Lower leg skin (tissue), 4 donors: ENCODE measurements around the gene SERPINH1. TPM values are rescaled to one million over a fixed set of nuclear protein-coding genes. Genes with fewer than 3 reads are reported as not detected.

Experiments used
- DNase-seq, 2 donors: peaks; one replicate each; pipeline ENCODE4 v3.0.0-alpha.2; 2019; ENCODE audit warnings: low spot score in 2 of 2
- H3K4me3 ChIP-seq: fragments of 200-600 bp; sonication (generic); 2 replicates; pipeline ENCODE4 v1.5.1; 2017; ENCODE audit warnings: mild to moderate bottlenecking, low read depth; ENCODE audit not compliant: poor library complexity, severe bottlenecking
- POLR2A ChIP-seq, 2 donors: fragments of 450-650 bp; IDR thresholded peaks; one replicate each; pipeline ENCODE4 v1.6.1; 2016 to 2017; ENCODE audit warnings: antibody characterized with exemption in 2 of 2, mild to moderate bottlenecking in 1 of 2, moderate library complexity in 1 of 2
- WGBS, 2 donors: methylation state at CpG; one replicate each; pipeline ENCODE4 v1.1.5; 2018; 5-methylcytosine and 5-hydroxymethylcytosine counted together
- intact Hi-C: fragments of 100-400 bp; cut with DNase I; formaldehyde crosslinking; loops from one replicate; pipeline ENCODE4 v1.15.0; 2023; ENCODE audit warnings: low total_unique reads
- total RNA-seq, 4 donors: library from RNA; depleted of rRNA; stranded (reverse); fragments of >200 nt; gene quantifications; one replicate each; pipeline ENCODE4 v1.1.0, GENCODE V29; 2016
- TF ChIP-seq, protein P1 (sequence below), 3 donors: fragments of 450-650 bp; IDR thresholded peaks; one replicate each; pipeline ENCODE4 v1.5.1; 2016; ENCODE audit warnings: antibody characterized with exemption in 3 of 3, mild to moderate bottlenecking in 3 of 3, moderate library complexity in 2 of 3

Gene SERPINH1
- total RNA-seq, 4 donors from 2014 or later, result 73.3 to 116 (median 94.3) TPM

- TF ChIP-seq, protein P1, sequence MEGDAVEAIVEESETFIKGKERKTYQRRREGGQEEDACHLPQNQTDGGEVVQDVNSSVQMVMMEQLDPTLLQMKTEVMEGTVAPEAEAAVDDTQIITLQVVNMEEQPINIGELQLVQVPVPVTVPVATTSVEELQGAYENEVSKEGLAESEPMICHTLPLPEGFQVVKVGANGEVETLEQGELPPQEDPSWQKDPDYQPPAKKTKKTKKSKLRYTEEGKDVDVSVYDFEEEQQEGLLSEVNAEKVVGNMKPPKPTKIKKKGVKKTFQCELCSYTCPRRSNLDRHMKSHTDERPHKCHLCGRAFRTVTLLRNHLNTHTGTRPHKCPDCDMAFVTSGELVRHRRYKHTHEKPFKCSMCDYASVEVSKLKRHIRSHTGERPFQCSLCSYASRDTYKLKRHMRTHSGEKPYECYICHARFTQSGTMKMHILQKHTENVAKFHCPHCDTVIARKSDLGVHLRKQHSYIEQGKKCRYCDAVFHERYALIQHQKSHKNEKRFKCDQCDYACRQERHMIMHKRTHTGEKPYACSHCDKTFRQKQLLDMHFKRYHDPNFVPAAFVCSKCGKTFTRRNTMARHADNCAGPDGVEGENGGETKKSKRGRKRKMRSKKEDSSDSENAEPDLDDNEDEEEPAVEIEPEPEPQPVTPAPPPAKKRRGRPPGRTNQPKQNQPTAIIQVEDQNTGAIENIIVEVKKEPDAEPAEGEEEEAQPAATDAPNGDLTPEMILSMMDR (IDR thresholded peaks at IDR 0.05), result no peak
- TF ChIP-seq POLR2A (IDR thresholded peaks at IDR 0.05), result no peak
- no peak overlapping the region for H3K4me3 ChIP-seq
- WGBS, 2 donors, result 82 to 93% methylated on average over 6 of the region's 6 CpGs
- intact Hi-C loops, result no loop called here
- DNase-seq, result no peak
Observed at GRCh38 chr11:75594211-75594610, 32.2 kb downstream of the SERPINH1 start.

GRCh38 chr11:75595429-75595828 lies 33.4 kb downstream of the SERPINH1 start:
- WGBS, 2 donors, result 77 to 84% methylated on average over 2 of the region's 2 CpGs

GRCh38 chr11:75596914-75597313 lies 34.9 kb downstream of the SERPINH1 start:
- TF ChIP-seq, protein P1 (IDR thresholded peaks at IDR 0.05), result no peak
- 80 to 81% methylated on average over 4 of the region's 4 CpGs for WGBS, 2 donors
- intact Hi-C loops, result no loop called here
- H3K4me3 ChIP-seq, result no peak overlapping the region
- no peak for DNase-seq

More at GRCh38 chr11:75595429-75595828, 33.4 kb downstream of the SERPINH1 start:
- H3K4me3 ChIP-seq, result no peak overlapping the region
- TF ChIP-seq POLR2A (IDR thresholded peaks at IDR 0.05), result no peak
- TF ChIP-seq, protein P1 (IDR thresholded peaks at IDR 0.05), result no peak
- intact Hi-C loops, result no loop called here
- no peak for DNase-seq

DNA sequence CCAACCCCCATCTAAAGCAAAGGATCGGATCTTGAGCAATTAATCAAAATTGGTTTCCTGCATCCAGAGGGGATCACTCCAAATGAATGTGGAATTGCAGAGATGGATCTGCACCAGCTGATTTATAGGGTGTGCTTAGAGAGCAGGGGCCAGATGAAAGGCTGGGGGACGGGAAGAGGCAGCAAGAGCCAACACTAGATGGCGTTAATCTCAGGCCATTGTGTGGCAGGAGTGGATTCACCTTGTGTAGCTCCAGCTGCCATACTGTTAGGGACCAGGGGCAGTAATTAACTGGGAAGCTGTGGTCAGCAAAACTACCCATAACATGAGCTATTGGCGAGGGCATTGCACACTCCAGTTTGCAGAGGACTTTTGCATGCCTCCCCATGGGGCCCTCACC lies 35.6 kb downstream of the SERPINH1 start:
- WGBS, 2 donors, result 69 to 83% methylated on average over 4 of the region's 4 CpGs
- no peak overlapping the region for H3K4me3 ChIP-seq
- DNase-seq, result no peak
- TF ChIP-seq POLR2A (IDR thresholded peaks at IDR 0.05), result no peak
- TF ChIP-seq, protein P1 (IDR thresholded peaks at IDR 0.05), result no peak
- intact Hi-C loops, result no loop called here

- no peak for DNase-seq
- TF ChIP-seq POLR2A (IDR thresholded peaks at IDR 0.05), result no peak
- TF ChIP-seq, protein P1 (IDR thresholded peaks at IDR 0.05), result no peak
- intact Hi-C loops, result no loop called here
- no peak overlapping the region for H3K4me3 ChIP-seq
Observed at GRCh38 chr11:75598264-75598663, 36.2 kb downstream of the SERPINH1 start.

DNA sequence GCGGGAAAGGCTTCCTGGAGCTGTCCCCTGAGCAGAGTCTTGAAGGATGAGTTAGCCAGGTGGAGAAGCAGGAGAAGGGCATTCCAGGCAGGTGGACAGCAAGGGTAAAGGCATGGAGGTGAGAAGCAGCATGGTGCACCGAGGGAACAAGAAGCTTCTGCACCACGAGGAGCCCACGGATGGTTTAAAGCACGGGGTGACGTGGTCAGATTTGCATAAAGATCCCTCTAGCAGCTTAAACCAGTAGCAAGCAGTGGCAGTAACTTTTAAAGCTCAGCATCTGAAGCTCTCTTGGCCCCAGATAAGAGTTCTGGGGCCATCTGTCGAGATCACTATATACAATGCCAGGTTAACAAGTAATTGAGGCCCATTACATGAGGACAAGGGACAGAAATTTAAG lies 36.8 kb downstream of the SERPINH1 start:
- 86 to 89% methylated on average over 7 of the region's 7 CpGs for WGBS, 2 donors
- no peak overlapping the region for H3K4me3 ChIP-seq
- no peak for DNase-seq
- intact Hi-C loops, result no loop called here
- TF ChIP-seq POLR2A (IDR thresholded peaks at IDR 0.05), result no peak
- TF ChIP-seq, protein P1 (IDR thresholded peaks at IDR 0.05), result no peak
